Peyer's patch (tissue), 4 donors: Measurements from ENCODE around the gene DAB1. TPM values are rescaled to one million over a fixed set of nuclear protein-coding genes. Genes with fewer than 3 reads are reported as not detected.

Source experiments
- DNase-seq, 3 donors: peaks; one replicate each; pipeline ENCODE4 v3.0.0-alpha.2; 2017 to 2019
- H3K27ac ChIP-seq, 4 donors: fragments of 200-600 bp; sonication (generic); one replicate each; pipeline ENCODE4 v1.5.1; 2016 to 2019
- H3K27me3 ChIP-seq, 2 donors: fragments of 200-600 bp; sonication (generic); one replicate each; pipeline ENCODE4 v1.5.1; 2019
- H3K36me3 ChIP-seq, 3 donors: fragments of 200-600 bp; sonication (generic); one replicate each; pipeline ENCODE4 v1.5.1; 2016 to 2019
- H3K4me1 ChIP-seq, 4 donors: fragments of 200-600 bp; sonication (generic); one replicate each; pipeline ENCODE4 v1.5.1; 2016 to 2019
- H3K4me3 ChIP-seq, 4 donors: fragments of 200-600 bp; sonication (generic); 1 replicate in 3 of 4; 2 replicates in 1 of 4; pipeline ENCODE4 v1.5.1; 2016 to 2019; ENCODE audit warnings: mild to moderate bottlenecking in 1 of 4
- H3K9me3 ChIP-seq, 4 donors: fragments of 200-600 bp; sonication (generic); one replicate each; pipeline ENCODE4 v1.5.1; 2016 to 2019; ENCODE audit warnings: mild to moderate bottlenecking in 1 of 4
- POLR2A ChIP-seq, 2 donors: fragments of 450-650 bp; IDR thresholded peaks; one replicate each; pipeline ENCODE4 v1.5.1; 2017; ENCODE audit warnings: antibody characterized with exemption in 2 of 2, mild to moderate bottlenecking in 2 of 2, moderate library complexity in 2 of 2
- total RNA-seq, 4 donors: library from RNA; depleted of rRNA; stranded (reverse); fragments of >200 nt; gene quantifications; one replicate each; pipeline ENCODE4 v1.1.0, GENCODE V29; 2016
- TF ChIP-seq, protein P1 (sequence below), 6 experiments: fragments of 450-650 bp in 4 of 6; fragments of 200-600 bp in 2 of 6; sonication (generic) in 1 of 6; IDR thresholded peaks; one replicate each; pipeline ENCODE4 v1.5.1; 2017 to 2019; ENCODE audit warnings: antibody characterized with exemption in 6 of 6, mild to moderate bottlenecking in 3 of 6, moderate library complexity in 1 of 6

Gene DAB1
- total RNA-seq, 4 donors from 2014 or later: 4.1 to 75.3 (median 63.9) TPM

- no peak for DNase-seq
- TF ChIP-seq, protein P1, sequence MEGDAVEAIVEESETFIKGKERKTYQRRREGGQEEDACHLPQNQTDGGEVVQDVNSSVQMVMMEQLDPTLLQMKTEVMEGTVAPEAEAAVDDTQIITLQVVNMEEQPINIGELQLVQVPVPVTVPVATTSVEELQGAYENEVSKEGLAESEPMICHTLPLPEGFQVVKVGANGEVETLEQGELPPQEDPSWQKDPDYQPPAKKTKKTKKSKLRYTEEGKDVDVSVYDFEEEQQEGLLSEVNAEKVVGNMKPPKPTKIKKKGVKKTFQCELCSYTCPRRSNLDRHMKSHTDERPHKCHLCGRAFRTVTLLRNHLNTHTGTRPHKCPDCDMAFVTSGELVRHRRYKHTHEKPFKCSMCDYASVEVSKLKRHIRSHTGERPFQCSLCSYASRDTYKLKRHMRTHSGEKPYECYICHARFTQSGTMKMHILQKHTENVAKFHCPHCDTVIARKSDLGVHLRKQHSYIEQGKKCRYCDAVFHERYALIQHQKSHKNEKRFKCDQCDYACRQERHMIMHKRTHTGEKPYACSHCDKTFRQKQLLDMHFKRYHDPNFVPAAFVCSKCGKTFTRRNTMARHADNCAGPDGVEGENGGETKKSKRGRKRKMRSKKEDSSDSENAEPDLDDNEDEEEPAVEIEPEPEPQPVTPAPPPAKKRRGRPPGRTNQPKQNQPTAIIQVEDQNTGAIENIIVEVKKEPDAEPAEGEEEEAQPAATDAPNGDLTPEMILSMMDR (IDR thresholded peaks at IDR 0.05): no peak
- TF ChIP-seq POLR2A (IDR thresholded peaks at IDR 0.05): no peak
- no peak overlapping the region for H3K27ac ChIP-seq
- H3K27me3 ChIP-seq: no peaks in the 10 kb centered on the region
- H3K4me3 ChIP-seq: no peak overlapping the region
- no peaks in the 10 kb centered on the region for H3K4me1 ChIP-seq
- H3K36me3 ChIP-seq: no peaks in the 10 kb centered on the region
- H3K9me3 ChIP-seq: no peaks in the 10 kb centered on the region
These were observed 127.1 kb downstream of the DAB1 start for GRCh38 chr1:57296726-57297250.

DNA sequence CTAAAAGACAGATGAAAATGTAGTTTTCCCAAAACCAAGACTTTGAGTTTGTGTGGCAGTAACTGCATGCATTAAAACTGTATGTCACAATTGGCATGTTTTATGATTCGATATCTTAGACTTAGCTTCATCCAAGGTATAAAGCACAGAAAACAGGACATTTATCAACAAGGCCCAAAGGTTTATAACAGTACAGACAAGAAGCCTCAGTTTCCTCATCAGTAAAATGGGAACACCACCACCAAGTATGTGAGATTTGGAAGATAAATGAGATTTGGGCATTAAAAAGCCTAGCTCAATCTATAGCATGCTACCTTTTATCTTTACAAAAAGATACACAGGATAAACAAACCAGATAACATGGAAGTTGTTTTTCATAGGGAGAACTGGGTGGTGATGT lies 128.5 kb downstream of the DAB1 start:
- Histone ChIP-seq H3K4me1 (no peaks in the 10 kb centered on the region), H3K36me3 (no peaks in the 10 kb centered on the region), H3K4me3 (no peak overlapping the region), H3K27me3 (no peaks in the 10 kb centered on the region), H3K9me3 (no peaks in the 10 kb centered on the region), H3K27ac (no peak overlapping the region)
- TF ChIP-seq, protein P1 (IDR thresholded peaks at IDR 0.05): no peak
- no peak for TF ChIP-seq POLR2A (IDR thresholded peaks at IDR 0.05)
- no peak for DNase-seq

DNA sequence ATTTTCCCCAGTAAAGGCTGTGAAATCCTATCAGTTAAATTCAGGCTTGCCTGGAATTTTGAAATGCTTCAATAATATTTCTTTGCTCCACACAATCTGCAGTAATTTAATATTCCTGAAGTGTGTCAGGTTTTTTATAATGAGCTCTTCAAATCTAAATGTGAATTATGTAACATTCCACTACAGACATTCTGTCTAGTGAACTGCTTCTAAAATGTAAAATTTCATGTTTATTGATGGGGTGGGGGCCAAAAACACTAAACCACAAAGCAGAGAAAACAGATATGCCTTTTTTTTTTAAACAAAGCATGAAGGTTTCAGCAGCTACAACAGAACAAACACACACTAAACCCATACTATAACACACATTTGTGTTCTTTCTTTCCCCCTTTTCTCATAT lies 129.7 kb downstream of the DAB1 start:
- Histone ChIP-seq H3K27ac (no peak overlapping the region), H3K4me1 (no peaks in the 10 kb centered on the region), H3K36me3 (no peaks in the 10 kb centered on the region), H3K27me3 (no peaks in the 10 kb centered on the region), H3K4me3 (no peak overlapping the region), H3K9me3 (no peaks in the 10 kb centered on the region)
- no peak for DNase-seq
- TF ChIP-seq, protein P1 (IDR thresholded peaks at IDR 0.05): no peak
- no peak for TF ChIP-seq POLR2A (IDR thresholded peaks at IDR 0.05)

DNA sequence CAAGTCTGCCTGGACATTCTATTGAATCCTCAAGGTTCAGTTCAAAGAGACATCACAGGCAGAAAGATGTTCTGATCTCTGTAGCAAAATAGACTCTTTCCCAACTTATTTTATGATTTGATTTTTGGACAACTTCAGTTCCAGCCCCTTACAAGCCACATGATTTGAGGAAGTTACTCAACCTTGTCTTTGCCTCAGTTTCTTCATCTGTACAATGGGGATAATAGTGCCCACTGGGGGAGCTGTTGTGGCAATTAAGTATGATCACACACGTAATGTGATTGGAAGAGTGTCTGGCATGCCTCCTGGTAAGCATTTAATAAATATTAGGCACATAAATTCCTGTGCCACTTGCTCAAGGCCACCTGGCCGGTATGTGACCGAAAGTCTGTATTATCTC lies 130.6 kb downstream of the DAB1 start:
- Histone ChIP-seq H3K9me3 (no peaks in the 10 kb centered on the region), H3K4me3 (no peak overlapping the region), H3K27me3 (no peaks in the 10 kb centered on the region), H3K4me1 (no peaks in the 10 kb centered on the region), H3K36me3 (peaks cover 0 to 4% (median 0%) of the 10 kb centered on the region in 3 donors), H3K27ac (no peak overlapping the region)
- DNase-seq: no peak
- TF ChIP-seq POLR2A (IDR thresholded peaks at IDR 0.05): no peak
- TF ChIP-seq, protein P1 (IDR thresholded peaks at IDR 0.05): no peak

- Histone ChIP-seq H3K9me3 (no peaks in the 10 kb centered on the region), H3K27ac (no peak overlapping the region), H3K4me1 (no peaks in the 10 kb centered on the region), H3K27me3 (no peaks in the 10 kb centered on the region), H3K36me3 (peaks cover 0 to 4% (median 0%) of the 10 kb centered on the region in 3 donors), H3K4me3 (no peak overlapping the region)
- DNase-seq: no peak
- TF ChIP-seq, protein P1 (IDR thresholded peaks at IDR 0.05): no peak
- no peak for TF ChIP-seq POLR2A (IDR thresholded peaks at IDR 0.05)
These were observed 134.1 kb downstream of the DAB1 start for GRCh38 chr1:57289781-57290180.

- no peaks in the 10 kb centered on the region for H3K9me3 ChIP-seq
- TF ChIP-seq, protein P1 (IDR thresholded peaks at IDR 0.05): no peak
- TF ChIP-seq POLR2A (IDR thresholded peaks at IDR 0.05): no peak
- H3K27ac ChIP-seq: no peak overlapping the region
- no peaks in the 10 kb centered on the region for H3K27me3 ChIP-seq
- peaks cover 0 to 4% (median 0%) of the 10 kb centered on the region in 3 donors for H3K36me3 ChIP-seq
- H3K4me3 ChIP-seq: no peak overlapping the region
- H3K4me1 ChIP-seq: no peaks in the 10 kb centered on the region
- no peak for DNase-seq
These were observed 137.9 kb downstream of the DAB1 start for GRCh38 chr1:57285992-57286391.
